ENCODE results near the gene EOMES.
A peak's percentile ranks its signal among the peaks of the same experiment; 100 is the strongest.

EOMES gene

GRCh38 chr3:27714692-27715453 lies 7.2 kb downstream of the EOMES start:
- TF ChIP-seq CTCF (IDR thresholded peaks at IDR 0.05; ENCODE audit: insufficient read depth, low read length, poor library complexity, severe bottlenecking): no peak
- DNase-seq (ENCODE audit: extremely low read depth, insufficient read length): peak; percentile 60
- Histone ChIP-seq H3K36me3 (ENCODE audit: control insufficient read depth, insufficient read depth, low read length) (no peaks in the 10 kb centered on the region), H3K4me3 (replicated peaks; ENCODE audit: low read depth, low read length) (0 out of 2 replicates have a peak overlapping the region, but pooled peaks have one; percentile 4), H3K27me3 (replicated peaks; ENCODE audit: control insufficient read depth, insufficient read depth, low read length) (no peaks in the 10 kb centered on the region; the same call in 1 of the 2 replicates)

GRCh38 chr3:27714146-27714526 lies 8.0 kb downstream of the EOMES start:
- TF ChIP-seq CTCF (IDR thresholded peaks at IDR 0.05; ENCODE audit: insufficient read depth, low read length, poor library complexity, severe bottlenecking): no peak
- Histone ChIP-seq H3K4me3 (replicated peaks; ENCODE audit: low read depth, low read length) (no peak overlapping the region), H3K27me3 (replicated peaks; ENCODE audit: control insufficient read depth, insufficient read depth, low read length) (no peaks in the 10 kb centered on the region; the same call in 1 of the 2 replicates), H3K36me3 (ENCODE audit: control insufficient read depth, insufficient read depth, low read length) (no peaks in the 10 kb centered on the region)
- DNase-seq (ENCODE audit: extremely low read depth, insufficient read length): no peak

- H3K27me3 ChIP-seq (replicated peaks; ENCODE audit: control insufficient read depth, insufficient read depth, low read length): no peaks in the 10 kb centered on the region; the same call in 1 of the 2 replicates
Measured at GRCh38 chr3:27713435-27714145, 8.5 kb downstream of the EOMES start.

GRCh38 chr3:27713078-27713423 lies 9.1 kb downstream of the EOMES start:
- Histone ChIP-seq H3K4me3 (replicated peaks; ENCODE audit: low read depth, low read length) (peak overlapping the region; percentile 65), H3K36me3 (ENCODE audit: control insufficient read depth, insufficient read depth, low read length) (no peaks in the 10 kb centered on the region), H3K27me3 (replicated peaks; ENCODE audit: control insufficient read depth, insufficient read depth, low read length) (no peaks in the 10 kb centered on the region; the same call in 1 of the 2 replicates)
- no peak for DNase-seq (ENCODE audit: extremely low read depth, insufficient read length)
- TF ChIP-seq CTCF (IDR thresholded peaks at IDR 0.05; ENCODE audit: insufficient read depth, low read length, poor library complexity, severe bottlenecking): no peak

More at GRCh38 chr3:27713435-27714145, 8.5 kb downstream of the EOMES start:
- TF ChIP-seq CTCF (IDR thresholded peaks at IDR 0.05; ENCODE audit: insufficient read depth, low read length, poor library complexity, severe bottlenecking): no peak
- Histone ChIP-seq H3K36me3 (ENCODE audit: control insufficient read depth, insufficient read depth, low read length) (no peaks in the 10 kb centered on the region), H3K4me3 (replicated peaks; ENCODE audit: low read depth, low read length) (peak overlapping the region; percentile 65)
- no peak for DNase-seq (ENCODE audit: extremely low read depth, insufficient read length)

- peak; percentile 89 for TF ChIP-seq CTCF (IDR thresholded peaks at IDR 0.05; ENCODE audit: insufficient read depth, low read length, poor library complexity, severe bottlenecking)
- no peaks in the 10 kb centered on the region for H3K36me3 ChIP-seq (ENCODE audit: control insufficient read depth, insufficient read depth, low read length)
- peak overlapping the region; percentile 65 for H3K4me3 ChIP-seq (replicated peaks; ENCODE audit: low read depth, low read length)
- peak; percentile 72 for DNase-seq (ENCODE audit: extremely low read depth, insufficient read length)
- no peaks in the 10 kb centered on the region; the same call in 1 of the 2 replicates for H3K27me3 ChIP-seq (replicated peaks; ENCODE audit: control insufficient read depth, insufficient read depth, low read length)
Measured at GRCh38 chr3:27712136-27713077, 9.7 kb downstream of the EOMES start.
